Uterus (tissue), 4 donors: ENCODE data around the gene GRIK2. TPM values are rescaled to one million over a fixed set of nuclear protein-coding genes. Genes with fewer than 3 reads are reported as not detected.

Experiments
- DNase-seq, 2 donors: peaks; one replicate each; pipeline ENCODE4 v3.0.0-alpha.2; 2019 to 2020
- H3K27ac ChIP-seq, 2 donors: fragments of 200-600 bp; sonication (generic); 1 replicate in 1 of 2; 2 replicates in 1 of 2; pipeline ENCODE4 v1.5.1; 2016 to 2018
- H3K27me3 ChIP-seq, 2 donors: fragments of 200-600 bp; sonication (generic); one replicate each; pipeline ENCODE4 v1.5.1; 2018 to 2019; ENCODE audit warnings: control low read depth in 1 of 2
- H3K36me3 ChIP-seq, 2 donors: fragments of 200-600 bp; sonication (generic); one replicate each; pipeline ENCODE4 v1.5.1; 2019; ENCODE audit warnings: control low read depth in 1 of 2
- H3K4me1 ChIP-seq, 2 donors: fragments of 200-600 bp; sonication (generic); one replicate each; pipeline ENCODE4 v1.5.1; 2018 to 2019; ENCODE audit warnings: control low read depth in 1 of 2
- H3K4me3 ChIP-seq, 2 donors: fragments of 200-600 bp; sonication (generic); 1 replicate in 1 of 2; 2 replicates in 1 of 2; pipeline ENCODE4 v1.5.1; 2018 to 2019; ENCODE audit warnings: mild to moderate bottlenecking in 1 of 2
- H3K9me3 ChIP-seq, 2 donors: fragments of 200-600 bp; sonication (generic); one replicate each; pipeline ENCODE4 v1.5.1; 2019; ENCODE audit warnings: control low read depth in 1 of 2
- CTCF ChIP-seq, 4 experiments: fragments of 200-600 bp in 2 of 4; fragments of 450-650 bp in 2 of 4; sonication (generic) in 2 of 4; IDR thresholded peaks; one replicate each; pipeline ENCODE4 v1.5.1; 2016 to 2019; ENCODE audit warnings: antibody characterized with exemption in 4 of 4, mild to moderate bottlenecking in 2 of 4, moderate library complexity in 1 of 4
- POLR2A ChIP-seq, 2 donors: fragments of 450-650 bp; IDR thresholded peaks; one replicate each; pipeline ENCODE4 v1.6.1; 2016; ENCODE audit warnings: antibody characterized with exemption in 2 of 2, mild to moderate bottlenecking in 1 of 2, moderate library complexity in 1 of 2
- intact Hi-C: fragments of 100-400 bp; cut with DNase I; formaldehyde crosslinking; loops from one replicate; pipeline ENCODE4 v1.15.1; 2023; ENCODE audit warnings: low total_unique reads
- total RNA-seq, 4 donors: library from RNA; depleted of rRNA in 3 of 4; stranded (reverse); fragments of >200 nt in 3 of 4; gene quantifications; one replicate each; pipeline versions ENCODE4 v1.1.0 to v1.2.4, GENCODE V29; 2014 to 2023
- donor health status: DM: yes; HTN: yes; CAD: no.

GRIK2 gene
- total RNA-seq, 4 donors from 2014 or later = 0.76 to 13.1 TPM; not detected in 2

GRCh38 chr6:101543796-101544195 lies 150.3 kb downstream of the GRIK2 start:
- Histone ChIP-seq H3K27ac (no peak overlapping the region), H3K4me1 (no peaks in the 10 kb centered on the region), H3K4me3 (no peak overlapping the region), H3K9me3 (no peaks in the 10 kb centered on the region), H3K36me3 (no peaks in the 10 kb centered on the region), H3K27me3 (no peaks in the 10 kb centered on the region)
- TF ChIP-seq POLR2A (IDR thresholded peaks at IDR 0.05) (no peak), CTCF (IDR thresholded peaks at IDR 0.05) (no peak)
- DNase-seq = no peak
- intact Hi-C loops = no loop called here

GRCh38 chr6:101544286-101544685 lies 150.8 kb downstream of the GRIK2 start:
- no peaks in the 10 kb centered on the region for H3K9me3 ChIP-seq
- H3K36me3 ChIP-seq = no peaks in the 10 kb centered on the region
- H3K4me3 ChIP-seq = no peak overlapping the region
- no peak overlapping the region for H3K27ac ChIP-seq
- no peak for TF ChIP-seq POLR2A (IDR thresholded peaks at IDR 0.05)
- no peak for TF ChIP-seq CTCF (IDR thresholded peaks at IDR 0.05)
- no peak for DNase-seq
- H3K4me1 ChIP-seq = no peaks in the 10 kb centered on the region
- intact Hi-C loops = no loop called here
- H3K27me3 ChIP-seq = no peaks in the 10 kb centered on the region

- TF ChIP-seq POLR2A (IDR thresholded peaks at IDR 0.05) = no peak
- TF ChIP-seq CTCF (IDR thresholded peaks at IDR 0.05) = no peak
Observed at GRCh38 chr6:101545191-101545590, 151.7 kb downstream of the GRIK2 start.

DNA sequence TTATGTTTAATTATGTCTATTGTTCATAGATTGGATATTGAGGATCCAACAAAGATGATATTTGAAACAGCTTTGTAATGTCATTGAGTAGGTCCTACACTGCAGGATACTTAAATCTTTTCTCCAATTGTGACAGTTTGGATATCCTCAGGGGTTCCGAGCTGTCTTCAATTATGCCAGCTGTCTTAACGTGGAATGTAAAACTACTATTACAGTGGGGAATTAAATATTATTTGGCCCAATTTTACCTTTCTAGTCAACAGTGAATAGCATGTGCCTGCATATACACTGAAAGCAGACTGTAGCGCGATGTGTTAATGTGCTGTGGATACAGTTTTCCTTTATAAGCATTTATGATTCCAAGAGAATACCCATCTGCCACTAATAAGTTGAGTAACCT lies 156.9 kb downstream of the GRIK2 start:
- Histone ChIP-seq H3K27me3 (no peaks in the 10 kb centered on the region), H3K4me1 (no peaks in the 10 kb centered on the region), H3K36me3 (no peaks in the 10 kb centered on the region), H3K27ac (no peak overlapping the region), H3K9me3 (no peaks in the 10 kb centered on the region), H3K4me3 (no peak overlapping the region)
- no peak for TF ChIP-seq CTCF (IDR thresholded peaks at IDR 0.05)
- TF ChIP-seq POLR2A (IDR thresholded peaks at IDR 0.05) = no peak
- DNase-seq = no peak
- intact Hi-C loops = no loop called here

More at GRCh38 chr6:101545191-101545590, 151.7 kb downstream of the GRIK2 start:
- Histone ChIP-seq H3K27ac (no peak overlapping the region), H3K4me1 (no peaks in the 10 kb centered on the region), H3K36me3 (no peaks in the 10 kb centered on the region), H3K4me3 (no peak overlapping the region), H3K9me3 (no peaks in the 10 kb centered on the region), H3K27me3 (no peaks in the 10 kb centered on the region)
- no peak for DNase-seq
- intact Hi-C loops = no loop called here

DNA sequence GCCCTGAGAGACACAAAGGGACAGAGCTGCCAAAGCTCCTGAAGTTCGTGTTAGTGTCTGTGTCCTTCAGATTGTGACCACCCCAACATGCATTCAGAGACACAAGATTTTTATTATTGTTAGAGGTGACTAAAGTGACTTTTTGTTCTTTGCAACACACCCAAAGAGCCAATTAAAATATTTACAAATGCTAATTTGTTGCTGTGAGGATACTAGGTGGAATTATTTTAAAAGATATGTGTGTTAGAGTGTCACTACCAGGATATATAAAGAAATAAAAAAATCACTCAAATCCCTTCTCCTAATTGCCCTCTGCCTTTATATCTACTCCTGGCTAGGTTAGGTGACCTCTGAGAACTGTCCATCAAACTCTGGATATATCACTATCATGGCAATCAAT lies 160.7 kb downstream of the GRIK2 start:
- DNase-seq = no peak
- H3K4me3 ChIP-seq = no peak overlapping the region
- H3K27me3 ChIP-seq = no peaks in the 10 kb centered on the region
- no peaks in the 10 kb centered on the region for H3K9me3 ChIP-seq
- H3K4me1 ChIP-seq = no peaks in the 10 kb centered on the region
- no peak overlapping the region for H3K27ac ChIP-seq
- no peaks in the 10 kb centered on the region for H3K36me3 ChIP-seq
- intact Hi-C loops = no loop called here
- no peak for TF ChIP-seq CTCF (IDR thresholded peaks at IDR 0.05)
- no peak for TF ChIP-seq POLR2A (IDR thresholded peaks at IDR 0.05)
